C4-2B (cell line): ENCODE data around the gene COQ10A.

Source experiments
- ZFX ChIP-seq: fragments of 450-650 bp; IDR thresholded peaks from 2 replicates; pipeline ENCODE4 v1.6.1; 2017
- TF ChIP-seq, protein P1 (sequence below): fragments of 450-650 bp; conservative IDR thresholded peaks from 2 replicates; pipeline ENCODE4 v1.5.1; 2017; ENCODE audit warnings: mild to moderate bottlenecking

DNA sequence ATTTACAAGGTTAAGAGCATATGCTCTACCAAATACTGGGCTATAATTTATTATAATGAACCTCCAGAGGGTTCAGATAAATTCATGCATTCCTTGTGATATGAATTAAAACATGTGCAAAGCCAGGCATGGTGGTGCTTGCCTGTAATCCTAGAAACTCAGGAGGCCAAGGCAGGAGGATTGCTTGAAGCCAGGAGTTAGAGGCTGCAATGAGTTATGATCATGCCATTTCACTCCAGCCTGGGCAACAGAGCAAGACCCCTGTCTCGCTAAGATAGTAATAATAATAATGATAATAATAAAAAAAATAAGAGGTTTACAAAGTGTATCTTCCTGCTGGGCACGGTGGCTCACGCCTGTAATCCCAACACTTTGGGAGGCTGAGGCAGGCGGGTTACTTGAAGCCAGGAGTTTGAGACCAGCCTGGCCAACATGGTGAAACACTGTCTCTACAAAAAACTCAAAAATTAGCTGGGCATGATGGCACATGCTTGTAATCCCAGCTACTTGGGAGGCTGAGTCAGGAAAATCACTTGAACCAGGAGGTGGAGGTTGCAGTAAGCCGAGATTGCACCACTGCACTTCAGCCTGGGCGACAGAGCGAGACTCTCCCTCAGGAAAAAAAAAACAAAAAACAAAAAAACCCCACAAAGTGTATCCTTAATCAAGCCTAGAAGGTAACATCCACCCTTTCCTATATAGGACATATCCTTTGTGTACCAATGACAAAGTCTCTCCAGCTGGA lies 40.7 kb downstream of the COQ10A start:
- TF ChIP-seq, protein P1, sequence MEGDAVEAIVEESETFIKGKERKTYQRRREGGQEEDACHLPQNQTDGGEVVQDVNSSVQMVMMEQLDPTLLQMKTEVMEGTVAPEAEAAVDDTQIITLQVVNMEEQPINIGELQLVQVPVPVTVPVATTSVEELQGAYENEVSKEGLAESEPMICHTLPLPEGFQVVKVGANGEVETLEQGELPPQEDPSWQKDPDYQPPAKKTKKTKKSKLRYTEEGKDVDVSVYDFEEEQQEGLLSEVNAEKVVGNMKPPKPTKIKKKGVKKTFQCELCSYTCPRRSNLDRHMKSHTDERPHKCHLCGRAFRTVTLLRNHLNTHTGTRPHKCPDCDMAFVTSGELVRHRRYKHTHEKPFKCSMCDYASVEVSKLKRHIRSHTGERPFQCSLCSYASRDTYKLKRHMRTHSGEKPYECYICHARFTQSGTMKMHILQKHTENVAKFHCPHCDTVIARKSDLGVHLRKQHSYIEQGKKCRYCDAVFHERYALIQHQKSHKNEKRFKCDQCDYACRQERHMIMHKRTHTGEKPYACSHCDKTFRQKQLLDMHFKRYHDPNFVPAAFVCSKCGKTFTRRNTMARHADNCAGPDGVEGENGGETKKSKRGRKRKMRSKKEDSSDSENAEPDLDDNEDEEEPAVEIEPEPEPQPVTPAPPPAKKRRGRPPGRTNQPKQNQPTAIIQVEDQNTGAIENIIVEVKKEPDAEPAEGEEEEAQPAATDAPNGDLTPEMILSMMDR, result no peak
- TF ChIP-seq ZFX, result no peak
